Left renal pelvis (tissue), 4 donors: ENCODE data around the gene TRIM10. TPM values are rescaled to one million over a fixed set of nuclear protein-coding genes. Genes with fewer than 3 reads are reported as not detected.
"Not testable (repeated sequence)": the region's sequence is repeated elsewhere in the genome, so short reads cannot be mapped to it uniquely, and the experiment has no call there.

ENCODE experiments used
- DNase-seq, 4 donors: peaks; one replicate each; pipeline ENCODE4 v3.0.0-alpha.2; 2013; ENCODE audit warnings: low read depth in 4 of 4, low spot score in 3 of 4
- polyA plus RNA-seq, 4 donors: library from polyadenylated mRNA; unstranded; fragments of 120-200 nt; gene quantifications; one replicate each; pipeline ENCODE4 v1.2.1, GENCODE V29; 2013; ENCODE audit not compliant: insufficient read length in 4 of 4

Gene TRIM10
- polyA plus RNA-seq, 4 donors = 0.45 to 2.6 (median 0.48) TPM

DNA sequence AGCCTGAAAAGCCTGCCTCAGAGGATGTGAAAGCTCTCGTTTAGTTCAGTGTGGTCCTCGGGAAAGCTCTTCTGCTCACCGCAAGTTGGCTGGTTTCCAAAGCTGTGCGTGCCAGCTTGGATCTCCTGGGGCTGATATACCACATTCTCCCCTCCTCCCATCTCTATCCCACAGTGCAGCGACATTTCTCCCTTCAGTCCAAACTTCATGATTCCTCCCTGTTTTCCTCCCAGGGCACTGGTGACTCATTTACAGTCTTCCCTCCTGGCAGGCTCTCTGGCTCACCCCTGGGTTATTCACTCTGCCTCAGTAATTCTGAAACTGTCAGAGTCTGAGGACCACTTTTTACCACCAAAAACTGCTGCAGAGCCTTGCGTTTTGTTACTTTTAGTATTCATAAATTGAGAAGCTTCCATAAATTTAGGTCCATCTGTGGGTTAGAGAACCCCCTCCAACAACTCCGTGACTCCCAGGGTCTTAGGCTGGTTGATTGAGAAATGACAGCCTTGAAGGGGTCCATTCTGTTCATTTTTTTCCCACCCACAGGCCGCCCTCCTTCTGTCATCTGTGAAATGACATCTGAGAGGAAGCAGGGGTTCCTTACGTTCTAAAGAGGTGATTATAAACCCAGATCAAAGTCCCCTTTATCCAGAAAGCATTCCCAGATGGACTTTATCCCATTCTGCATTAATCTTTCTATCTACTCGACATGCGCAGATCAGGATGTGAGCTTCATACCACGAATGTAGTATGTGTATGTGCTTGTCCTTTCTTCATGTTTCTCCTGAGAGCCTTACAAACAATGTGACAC, 6.1 kb downstream of the TRIM10 start:
- DNase-seq = no peak

DNA sequence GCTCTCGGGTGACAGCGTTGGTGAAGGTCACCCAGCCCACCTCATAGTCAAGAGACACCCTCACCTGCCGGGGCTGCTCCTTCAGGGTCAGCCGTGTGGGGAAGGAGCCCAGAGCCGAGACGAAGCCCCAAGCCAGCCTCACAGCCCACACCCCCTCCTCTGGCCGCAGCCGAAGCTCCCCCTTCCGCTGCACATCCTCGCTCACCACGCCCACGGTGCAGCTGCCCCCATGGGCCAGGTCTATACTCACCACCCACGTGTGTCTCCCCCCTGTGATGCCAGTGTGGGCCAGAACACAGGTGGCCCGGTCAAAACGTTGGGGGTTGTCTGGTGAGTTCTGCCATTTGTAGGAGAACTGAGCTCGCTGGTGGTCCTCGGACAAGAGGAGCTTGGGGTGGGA, 7.0 kb downstream of the TRIM10 start:
- no peak for DNase-seq

DNA sequence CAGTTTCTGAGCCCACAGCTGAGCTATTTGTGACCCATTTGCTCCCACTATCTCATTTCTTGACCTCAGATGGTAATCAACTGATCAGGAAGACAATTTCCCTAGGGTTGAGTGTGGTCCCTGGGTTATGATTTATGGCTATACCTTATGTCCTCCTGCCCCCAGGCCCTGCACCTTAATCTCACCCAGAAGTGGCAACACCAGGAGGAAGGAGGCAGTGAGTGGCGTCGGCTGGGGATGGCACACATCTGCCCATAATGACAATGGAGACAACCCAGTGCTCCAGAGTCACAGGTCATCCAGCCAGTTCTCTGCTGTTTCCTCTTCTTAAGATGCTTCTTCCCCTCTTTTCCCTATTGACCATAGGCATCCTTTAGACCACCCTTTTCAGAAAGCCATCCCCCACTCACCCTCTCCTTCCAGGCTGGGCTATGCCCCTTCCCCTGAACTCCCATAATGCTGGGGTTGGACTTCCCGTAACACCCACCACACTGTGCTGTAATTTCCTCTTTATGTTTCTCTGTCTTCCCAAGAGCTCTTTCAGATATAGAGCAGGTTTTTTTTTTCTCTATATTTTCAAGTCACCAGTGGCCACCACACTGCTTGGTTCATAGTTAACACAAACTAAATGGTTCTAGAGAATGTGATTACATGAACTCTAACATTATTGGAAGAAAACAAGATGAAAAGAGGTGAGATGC, 8.0 kb downstream of the TRIM10 start:
- DNase-seq = no peak

DNA sequence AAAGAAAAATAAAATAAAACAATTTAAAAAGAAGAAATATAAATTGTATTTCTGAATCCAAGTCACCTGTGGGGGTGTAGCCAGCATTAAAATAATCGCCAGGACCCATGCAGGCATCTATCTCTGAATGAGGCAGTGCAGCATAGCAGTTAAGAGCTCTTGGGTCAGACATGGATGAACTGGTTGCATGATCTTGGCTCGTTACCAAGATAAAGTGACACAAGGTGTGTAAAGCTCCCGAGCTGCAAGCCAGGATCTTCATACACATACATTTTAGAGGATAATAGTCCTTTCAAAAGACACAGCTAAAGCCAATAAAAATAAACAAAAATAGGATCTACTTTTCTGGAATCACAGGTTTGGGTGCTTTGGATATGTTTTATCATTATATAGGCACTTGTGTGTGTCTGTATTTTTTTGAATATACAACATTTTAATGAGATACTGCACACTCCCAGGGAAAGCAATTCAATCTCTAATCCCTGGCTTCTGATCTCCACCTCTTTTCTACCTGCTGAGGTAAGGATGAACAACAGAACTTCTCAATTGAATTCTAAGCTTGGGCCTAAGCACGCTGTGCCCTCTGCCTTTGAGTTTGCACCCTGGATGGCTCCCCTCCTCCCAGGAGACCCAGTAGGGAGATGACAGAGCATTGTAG, 8.9 kb downstream of the TRIM10 start:
- DNase-seq = no peak

DNA sequence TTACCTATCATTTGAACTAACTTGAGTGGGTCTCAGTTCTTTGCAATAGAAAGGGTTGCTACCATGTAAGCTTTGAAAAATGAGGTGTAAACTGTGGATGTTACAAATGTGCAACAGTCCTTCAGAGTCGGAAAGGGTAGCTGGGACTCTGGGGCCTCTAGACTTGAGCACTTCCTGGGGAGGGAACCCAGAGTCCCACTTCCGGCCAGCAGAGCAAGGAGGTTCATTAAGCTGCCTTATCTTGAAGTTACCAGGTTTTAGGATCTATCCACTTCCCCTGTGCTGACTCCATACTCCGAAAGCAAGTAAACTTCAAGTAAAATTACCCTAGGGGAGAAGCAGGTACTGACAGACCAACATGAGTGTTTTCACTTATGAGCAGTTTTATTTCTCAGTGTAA, 9.4 kb downstream of the TRIM10 start:
- no peak for DNase-seq

DNA sequence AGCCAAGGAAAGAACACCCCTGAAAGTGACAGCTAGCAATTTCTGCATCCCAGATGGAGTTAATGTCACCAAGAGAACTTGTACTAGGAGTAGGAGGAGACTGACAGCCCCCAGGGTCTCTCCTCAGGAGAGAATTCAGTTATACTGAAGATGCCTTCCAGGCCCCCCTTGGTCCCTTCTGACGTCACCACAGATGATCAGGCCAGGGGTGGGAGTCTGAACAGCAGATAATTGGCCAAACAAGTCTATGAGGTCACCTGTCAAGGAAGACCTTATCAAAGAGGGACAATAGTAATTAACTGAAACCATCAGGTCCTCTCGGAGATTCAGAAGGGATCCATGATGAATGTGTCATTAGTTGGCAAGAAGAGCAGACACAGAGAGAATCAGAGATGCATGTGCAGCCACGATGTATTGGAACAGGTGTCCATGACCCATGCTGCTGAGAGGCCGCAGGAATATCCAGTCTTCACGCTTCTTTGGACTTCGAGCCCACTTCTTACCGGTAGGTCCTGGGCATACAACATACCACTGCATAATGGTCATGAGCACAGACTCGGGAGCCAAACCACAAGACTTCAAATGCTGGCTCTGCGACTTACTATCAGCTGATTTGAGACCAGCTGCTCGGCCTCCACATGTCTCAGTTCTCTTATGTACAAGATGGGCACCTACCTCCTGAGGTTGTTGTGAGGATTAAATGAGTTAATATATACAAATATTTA, 10.2 kb downstream of the TRIM10 start:
- no peak for DNase-seq

DNA sequence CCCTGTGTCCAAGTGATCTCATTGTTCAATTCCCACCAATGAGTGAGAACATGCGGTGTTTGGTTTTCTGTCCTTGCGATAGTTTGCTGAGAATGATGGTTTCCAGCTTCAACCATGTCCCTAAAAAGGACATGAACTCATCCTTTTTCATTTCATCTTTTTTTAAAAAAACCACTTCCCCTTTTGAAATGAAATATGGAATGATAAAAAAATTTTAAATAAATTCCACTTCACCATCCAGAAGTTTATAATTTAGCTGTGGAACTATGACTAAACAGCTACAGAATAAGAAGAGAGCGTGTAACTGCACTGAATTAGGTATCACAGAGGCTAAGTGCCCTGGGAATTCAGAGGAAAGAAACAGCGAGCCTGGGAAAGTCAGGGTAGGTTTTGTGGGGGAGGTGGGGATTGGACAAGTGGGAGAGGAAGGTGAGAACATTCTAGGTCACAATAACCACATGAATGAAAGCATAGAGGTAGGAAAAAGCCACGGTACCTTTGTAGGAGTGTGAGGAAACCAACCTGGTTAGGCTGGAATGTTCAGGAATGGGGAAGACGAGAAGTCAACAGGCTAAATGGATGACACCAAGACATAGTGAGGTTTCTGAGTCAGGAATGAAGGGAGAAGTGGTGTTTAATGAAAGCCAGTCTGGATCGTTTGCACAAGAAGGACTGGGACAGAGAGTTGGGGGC, 11.0 kb downstream of the TRIM10 start:
- DNase-seq = no peak

DNA sequence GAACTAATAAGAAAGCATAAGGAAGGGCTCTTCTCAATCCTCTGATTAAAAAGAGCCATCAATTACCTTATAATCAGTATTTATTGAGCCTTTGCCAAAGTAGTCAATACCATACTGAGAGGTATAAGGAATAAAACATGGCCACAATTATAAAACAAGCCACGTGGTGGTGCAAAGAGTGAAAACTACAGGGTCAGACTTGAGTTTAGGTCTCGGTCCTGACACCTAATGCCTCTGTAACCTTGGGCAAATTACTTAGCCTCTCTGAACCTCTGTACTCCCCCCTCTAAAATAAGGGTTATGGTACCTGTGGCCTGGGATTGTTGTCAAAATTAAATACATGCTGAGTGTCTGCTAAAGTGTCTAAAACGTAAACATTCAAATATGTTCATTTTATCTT, 11.8 kb downstream of the TRIM10 start:
- DNase-seq = no peak

DNA sequence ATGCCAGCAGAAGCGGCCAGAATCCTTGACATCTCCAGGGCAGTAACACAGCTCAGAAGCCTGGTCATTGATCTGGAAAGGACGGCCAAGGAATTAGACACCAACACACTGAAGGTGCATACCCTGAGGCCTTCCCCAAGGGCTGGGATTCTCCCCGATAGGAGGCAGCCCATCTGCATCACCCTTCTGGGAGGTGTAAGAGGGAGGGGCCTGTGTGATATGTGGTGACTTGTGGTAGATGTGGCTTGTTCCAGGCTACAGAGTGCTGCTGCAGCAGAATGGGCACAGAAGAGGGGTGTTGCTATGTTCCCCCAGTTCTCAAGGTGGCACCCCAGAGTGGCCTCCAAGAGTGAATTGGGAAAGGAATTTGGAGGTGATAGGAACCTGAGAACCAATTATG, 13.9 kb downstream of the TRIM10 start:
- no peak for DNase-seq

DNA sequence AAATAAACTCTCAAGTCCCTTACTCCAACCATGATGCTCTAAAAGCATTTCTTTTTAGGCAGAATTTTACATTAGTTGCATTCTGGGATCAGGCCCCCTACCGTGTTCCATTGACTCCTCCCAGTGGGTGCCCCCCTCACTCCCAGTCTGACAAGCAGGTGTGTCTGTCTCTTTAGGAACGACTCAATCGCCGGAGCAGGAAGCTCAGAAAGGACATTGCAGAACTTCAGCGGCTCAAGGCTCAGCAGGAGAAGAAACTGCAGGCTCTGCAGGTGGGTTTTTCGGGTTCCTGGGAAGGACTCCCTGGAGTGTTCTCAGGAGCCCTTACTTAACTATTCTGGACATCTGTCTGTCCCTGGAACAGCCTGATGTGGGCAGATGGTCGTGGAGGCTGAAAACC, 15.2 kb downstream of the TRIM10 start:
- DNase-seq = no peak

DNA sequence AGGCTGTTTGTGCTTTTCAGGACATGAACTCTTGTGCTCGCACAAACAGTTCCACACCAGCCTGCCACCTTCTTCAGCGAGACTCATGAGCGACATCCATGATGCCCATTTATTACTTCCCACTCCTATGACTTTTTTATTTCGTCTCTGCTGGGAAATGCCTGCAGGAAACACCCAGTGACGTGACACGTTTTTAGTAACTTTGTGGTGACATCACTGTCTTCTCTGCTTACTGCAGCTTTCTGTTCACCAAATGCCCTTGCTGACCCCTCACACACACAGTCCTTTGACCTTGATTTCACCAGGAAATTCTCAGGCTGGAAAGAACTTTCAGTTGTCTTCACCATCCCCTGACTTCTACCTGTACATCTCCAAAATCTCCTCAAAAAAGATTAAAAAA, 16.2 kb downstream of the TRIM10 start:
- DNase-seq = no peak

DNA sequence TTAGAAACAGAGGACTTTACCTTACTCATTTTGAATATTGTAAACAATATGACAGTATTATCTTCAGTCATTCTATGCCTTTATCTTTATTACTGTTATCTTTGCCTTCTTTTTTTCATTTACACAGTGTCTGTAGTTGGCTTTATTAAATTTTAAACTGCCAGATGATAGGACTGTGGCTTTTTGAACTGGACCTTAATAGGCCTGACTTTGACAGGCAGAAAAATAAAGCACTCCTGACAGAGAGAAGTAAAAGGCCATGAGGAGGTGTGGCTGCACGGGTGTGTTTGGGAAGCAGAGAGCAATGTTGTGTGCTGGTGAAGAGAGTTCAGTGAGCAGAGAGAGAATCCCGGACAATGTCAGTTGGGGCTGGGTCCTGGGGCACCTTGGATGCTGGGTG, 17.2 kb downstream of the TRIM10 start:
- no peak for DNase-seq

DNA sequence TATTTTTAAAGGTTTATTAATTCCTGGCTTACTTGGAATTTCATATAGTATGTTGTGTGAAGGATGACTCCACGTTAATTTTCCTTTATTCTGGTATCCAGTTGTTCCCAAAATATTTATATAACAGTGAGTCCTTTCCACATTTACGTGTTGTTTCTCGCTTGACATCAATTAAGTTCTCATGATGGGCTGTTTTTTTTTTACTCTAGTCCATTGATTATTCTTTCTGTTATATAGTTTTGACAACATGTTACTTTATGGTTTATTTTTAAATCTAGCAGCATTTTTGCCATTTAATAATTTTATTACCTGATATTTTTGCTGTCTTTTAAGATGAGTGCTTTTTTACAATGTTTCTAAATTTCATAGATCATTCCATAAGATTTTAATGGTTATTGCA, 18.3 kb downstream of the TRIM10 start:
- no peak for DNase-seq

DNA sequence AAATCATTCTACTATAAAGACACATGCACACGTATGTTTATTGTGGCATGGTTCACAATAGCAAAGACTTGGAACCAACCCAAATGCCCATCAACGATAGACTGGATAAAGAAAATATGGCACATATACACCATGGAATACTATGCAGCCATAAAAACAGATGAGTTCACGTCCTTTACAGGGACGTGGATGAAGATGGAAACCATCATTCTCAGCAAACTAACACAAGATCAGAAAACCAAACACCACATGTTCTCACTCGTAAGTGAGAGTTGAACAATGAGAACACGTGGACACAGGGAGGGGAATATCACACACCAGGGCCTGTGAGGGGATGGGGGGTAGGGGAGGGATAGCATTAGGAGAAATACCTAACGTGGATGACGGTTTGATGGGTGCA, 20.8 kb downstream of the TRIM10 start:
- not testable (repeated sequence) for DNase-seq

DNA sequence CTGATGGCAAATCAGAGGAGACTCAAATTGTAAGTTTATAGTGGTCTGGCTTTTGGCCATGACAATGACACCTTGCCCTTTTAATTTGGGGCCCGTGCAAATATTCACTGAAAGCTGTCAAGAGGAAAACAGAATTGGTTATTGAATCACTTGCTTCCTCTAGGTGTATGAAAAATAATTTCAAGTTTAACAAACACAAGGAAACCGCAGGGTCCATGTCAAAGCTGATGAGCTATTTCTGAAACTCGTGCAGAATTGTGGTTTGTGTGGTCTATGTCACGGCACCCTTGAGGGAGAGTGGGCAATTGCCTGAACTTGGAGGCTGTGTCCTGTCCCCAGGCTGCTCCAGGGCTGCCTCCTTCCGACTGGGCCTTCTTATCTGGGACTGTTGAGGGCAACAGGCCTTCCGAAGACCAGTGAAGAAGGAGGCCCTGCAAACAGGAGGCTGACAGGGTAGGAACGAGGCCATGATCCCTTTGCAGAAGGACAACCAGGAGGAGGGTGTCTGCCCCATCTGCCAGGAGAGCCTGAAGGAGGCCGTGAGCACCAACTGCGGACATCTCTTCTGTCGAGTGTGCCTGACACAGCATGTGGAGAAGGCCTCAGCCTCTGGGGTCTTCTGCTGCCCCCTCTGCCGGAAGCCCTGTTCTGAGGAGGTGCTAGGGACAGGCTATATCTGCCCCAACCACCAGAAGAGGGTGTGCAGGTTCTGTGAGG, 24.3 kb downstream of the TRIM10 start:
- no peak for DNase-seq

DNA sequence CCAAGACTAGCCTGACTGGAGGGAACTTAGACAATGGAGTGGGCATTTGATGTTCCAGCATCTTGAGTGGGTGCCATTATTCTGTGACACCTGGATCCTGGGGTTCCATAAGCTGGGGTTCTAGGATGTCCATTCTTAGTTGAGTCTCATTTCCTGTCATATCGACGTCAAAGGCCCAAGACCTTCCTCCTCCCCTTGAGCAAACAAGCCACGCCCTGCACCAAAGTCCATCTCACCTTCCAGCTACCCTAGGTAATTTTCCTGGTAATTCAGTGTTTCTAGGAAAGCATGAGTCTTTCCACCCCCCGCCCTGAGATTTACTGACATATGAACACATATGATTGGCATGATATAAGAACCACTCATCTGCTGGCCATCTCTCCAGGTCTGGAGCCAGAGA, 25.3 kb downstream of the TRIM10 start, which contains the start of gene TRIM40:
TSS of gene TRIM40 (plus strand) at position 384 of the 400 bp plus-strand sequence. CDS start 897 bp downstream, outside the sequence.
- DNase-seq = no peak

DNA sequence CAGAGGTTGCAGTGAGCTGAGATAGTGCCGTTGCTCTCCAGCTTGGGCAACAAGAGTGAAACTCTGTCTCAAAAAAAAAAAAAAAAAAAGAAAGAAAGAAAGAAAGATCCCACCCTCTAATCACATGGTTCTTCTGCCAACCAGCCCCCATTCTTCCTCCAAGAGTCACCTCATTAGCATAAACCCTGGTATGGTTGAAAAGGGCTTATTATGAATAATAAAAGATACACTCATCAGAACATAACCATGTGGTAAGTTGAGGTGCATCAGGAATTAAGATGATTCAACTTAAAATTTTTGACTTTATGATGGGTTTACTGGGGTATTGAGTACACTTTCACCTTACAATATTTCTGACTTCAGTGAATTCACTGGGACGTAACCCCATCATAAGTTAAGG, 25.9 kb downstream of the TRIM10 start:
- DNase-seq = no peak

DNA sequence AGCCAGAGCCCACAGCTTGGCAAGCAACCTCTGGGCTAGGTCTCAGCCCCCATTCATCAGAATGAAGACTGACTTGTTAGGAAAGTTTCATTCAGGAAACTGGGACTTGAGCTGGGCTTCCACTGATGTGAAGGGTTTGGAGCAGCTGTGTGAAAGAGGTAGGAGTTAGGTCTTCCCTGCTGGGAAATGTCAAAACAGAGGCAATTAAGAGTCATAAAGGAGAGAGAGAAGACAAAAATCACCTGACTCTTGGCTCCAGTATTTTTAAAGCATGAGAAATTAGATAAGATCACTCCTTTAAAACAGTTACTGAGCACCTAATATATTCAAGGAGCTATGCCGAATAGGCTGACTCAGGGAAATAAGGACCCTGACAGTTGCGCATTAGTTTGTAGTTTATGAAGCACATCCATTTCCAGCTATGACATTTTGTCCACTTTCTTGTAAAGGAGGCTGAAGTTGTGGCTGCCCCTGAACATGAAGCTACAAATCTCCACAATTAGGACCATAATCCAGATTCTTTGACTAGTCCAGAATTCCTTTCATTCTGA, 29.0 kb downstream of the TRIM10 start:
- no peak for DNase-seq
